ENCODE measurements around the gene CDH6. TPM values are rescaled to one million over a fixed set of nuclear protein-coding genes. Genes with fewer than 3 reads are reported as not detected.

Gene CDH6
- total RNA-seq, 2 donors from 2014 or later, result 1.1 to 2.2 TPM

GRCh38 chr5:31225118-31225517 is 31.6 kb downstream of the CDH6 start:
- no peaks in the 10 kb centered on the region for H3K36me3 ChIP-seq
- no peak overlapping the region for H3K27ac ChIP-seq
- H3K4me3 ChIP-seq, result no peak overlapping the region
- TF ChIP-seq CTCF (IDR thresholded peaks at IDR 0.05), result no peak
- H3K27me3 ChIP-seq, result no peaks in the 10 kb centered on the region
- DNase-seq (ENCODE audit: low spot score), result no peak
- no peaks in the 10 kb centered on the region for H3K9me3 ChIP-seq
- no peaks in the 10 kb centered on the region for H3K4me1 ChIP-seq

GRCh38 chr5:31225613-31226012 is 32.1 kb downstream of the CDH6 start:
- Histone ChIP-seq H3K9me3 (no peaks in the 10 kb centered on the region), H3K36me3 (no peaks in the 10 kb centered on the region), H3K27ac (no peak overlapping the region), H3K4me1 (no peaks in the 10 kb centered on the region), H3K27me3 (no peaks in the 10 kb centered on the region), H3K4me3 (no peak overlapping the region)
- no peak for DNase-seq (ENCODE audit: low spot score)
- TF ChIP-seq CTCF (IDR thresholded peaks at IDR 0.05), result no peak

- no peak for DNase-seq (ENCODE audit: low spot score)
- H3K4me1 ChIP-seq, result no peaks in the 10 kb centered on the region
- no peaks in the 10 kb centered on the region for H3K9me3 ChIP-seq
- H3K27me3 ChIP-seq, result no peaks in the 10 kb centered on the region
- no peak for TF ChIP-seq CTCF (IDR thresholded peaks at IDR 0.05)
- H3K4me3 ChIP-seq, result no peak overlapping the region
- no peak overlapping the region for H3K27ac ChIP-seq
- no peaks in the 10 kb centered on the region for H3K36me3 ChIP-seq
Measured at GRCh38 chr5:31226651-31227050, 33.2 kb downstream of the CDH6 start.

GRCh38 chr5:31229266-31229665 is 35.8 kb downstream of the CDH6 start:
- Histone ChIP-seq H3K9me3 (no peaks in the 10 kb centered on the region), H3K27me3 (no peaks in the 10 kb centered on the region), H3K4me1 (peaks cover 0 to 6% of the 10 kb centered on the region in 2 donors), H3K4me3 (no peak overlapping the region), H3K36me3 (no peaks in the 10 kb centered on the region), H3K27ac (no peak overlapping the region)
- no peak for DNase-seq (ENCODE audit: low spot score)
- TF ChIP-seq CTCF (IDR thresholded peaks at IDR 0.05), result no peak

GRCh38 chr5:31231177-31231838 is 37.8 kb downstream of the CDH6 start:
- H3K27me3 ChIP-seq, result no peaks in the 10 kb centered on the region
- no peaks in the 10 kb centered on the region for H3K9me3 ChIP-seq
- no peak overlapping the region for H3K4me3 ChIP-seq
- no peak for TF ChIP-seq CTCF (IDR thresholded peaks at IDR 0.05)
- H3K36me3 ChIP-seq, result no peaks in the 10 kb centered on the region
- no peak for DNase-seq (ENCODE audit: low spot score)
- H3K4me1 ChIP-seq, result peaks cover 0 to 6% of the 10 kb centered on the region in 2 donors
- H3K27ac ChIP-seq, result peak overlapping the region; percentile 5 to 49

Measured in right atrium auricular region (tissue), 2 donors.